GM18907 (cell line): Measurements from ENCODE around the gene KLHL14.
"Not testable (repeated sequence)": the region's sequence is repeated elsewhere in the genome, so short reads cannot be mapped to it uniquely, and the experiment has no call there.

Source experiments
- ATAC-seq: cut with Tn5 transposase; IDR thresholded peaks from one replicate; pipeline ENCODE4 v1.9.1; 2021; ENCODE audit warnings: mild to moderate bottlenecking, moderate library complexity; ENCODE audit not compliant: unreplicated experiment

Gene KLHL14

GRCh38 chr18:32661486-32662299 is 111.1 kb downstream of the KLHL14 start:
- ATAC-seq, result peak; percentile 58

- not testable (repeated sequence) for ATAC-seq
Observed at GRCh38 chr18:32654507-32654906, 118.3 kb downstream of the KLHL14 start.

GRCh38 chr18:32637659-32638058 is 135.2 kb downstream of the KLHL14 start:
- ATAC-seq, result not testable (repeated sequence)

GRCh38 chr18:32637226-32637625 is 135.6 kb downstream of the KLHL14 start:
- ATAC-seq, result no peak

GRCh38 chr18:32634876-32635431 is 137.9 kb downstream of the KLHL14 start:
- ATAC-seq, result no peak

- no peak for ATAC-seq
Observed at GRCh38 chr18:32629981-32630700, 142.7 kb downstream of the KLHL14 start.

GRCh38 chr18:32629292-32629691 is 143.5 kb downstream of the KLHL14 start:
- no peak for ATAC-seq

- ATAC-seq, result no peak
Observed at GRCh38 chr18:32624182-32624723, 148.6 kb downstream of the KLHL14 start.

- no peak for ATAC-seq
Observed at GRCh38 chr18:32623563-32623962, 149.3 kb downstream of the KLHL14 start.
